ENCODE results near the gene PDE7B. TPM values are rescaled to one million over a fixed set of nuclear protein-coding genes. Genes with fewer than 3 reads are reported as not detected.

Gene PDE7B
- total RNA-seq, 3 donors from 2014 or later (not counting 1 experiment from before 2014, with no cell fraction given), result 0.14 to 0.18 TPM; not detected in 1

DNA sequence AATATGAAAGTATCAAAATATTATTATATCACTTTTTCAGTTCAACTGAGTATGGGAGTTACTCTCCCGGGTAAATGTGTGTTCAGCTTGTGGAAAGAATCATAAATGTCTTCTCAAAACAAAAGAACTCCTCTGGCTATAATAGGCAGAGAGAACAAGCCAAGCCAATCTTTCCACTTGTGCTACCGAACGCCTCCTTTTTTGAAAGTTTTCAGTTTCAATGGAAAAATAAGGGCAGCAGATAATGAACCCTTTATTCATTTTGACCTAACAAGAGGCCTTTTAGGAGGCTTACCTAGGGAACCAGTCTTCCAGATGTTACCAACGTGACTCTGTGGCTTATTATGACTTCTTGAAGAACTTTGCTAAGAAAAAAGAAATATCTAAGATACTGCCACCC is 67.5 kb downstream of the PDE7B start:
- H3K36me3 Mint-ChIP-seq, result no peaks in the 10 kb centered on the region
- DNase-seq, result no peak
- intact Hi-C loops (cut with micrococcal nuclease), result no loop called here
- Histone ChIP-seq H3K27ac (ENCODE audit: low read length) (no peak overlapping the region), H3K9me3 (ENCODE audit: control insufficient read depth, insufficient read depth, low read length) (no peaks in the 10 kb centered on the region), H3K4me1 (ENCODE audit: control insufficient read depth, insufficient read depth, low read length) (no peaks in the 10 kb centered on the region), H3K27me3 (ENCODE audit: control insufficient read depth, insufficient read depth, low read length) (peaks cover 2% of the 10 kb centered on the region), H3K4me3 (ENCODE audit: low read length) (no peak overlapping the region), H3K36me3 (ENCODE audit: control insufficient read depth, insufficient read depth, low read length) (no peaks in the 10 kb centered on the region)
- peaks cover 6 to 29% of the 10 kb centered on the region in 2 donors for H3K27me3 Mint-ChIP-seq (ENCODE audit: low read depth in 2 of 2)
- no peak overlapping the region for H3K4me3 Mint-ChIP-seq
- H3K9me3 Mint-ChIP-seq, result no peaks in the 10 kb centered on the region
- WGBS (ENCODE audit: insufficient coverage), result 87% methylated on average over 3 of the region's 4 CpGs
- no peaks in the 10 kb centered on the region for H3K4me1 Mint-ChIP-seq
- no peak overlapping the region for H3K27ac Mint-ChIP-seq
- ATAC-seq, result no peak
- TF ChIP-seq, protein P1, sequence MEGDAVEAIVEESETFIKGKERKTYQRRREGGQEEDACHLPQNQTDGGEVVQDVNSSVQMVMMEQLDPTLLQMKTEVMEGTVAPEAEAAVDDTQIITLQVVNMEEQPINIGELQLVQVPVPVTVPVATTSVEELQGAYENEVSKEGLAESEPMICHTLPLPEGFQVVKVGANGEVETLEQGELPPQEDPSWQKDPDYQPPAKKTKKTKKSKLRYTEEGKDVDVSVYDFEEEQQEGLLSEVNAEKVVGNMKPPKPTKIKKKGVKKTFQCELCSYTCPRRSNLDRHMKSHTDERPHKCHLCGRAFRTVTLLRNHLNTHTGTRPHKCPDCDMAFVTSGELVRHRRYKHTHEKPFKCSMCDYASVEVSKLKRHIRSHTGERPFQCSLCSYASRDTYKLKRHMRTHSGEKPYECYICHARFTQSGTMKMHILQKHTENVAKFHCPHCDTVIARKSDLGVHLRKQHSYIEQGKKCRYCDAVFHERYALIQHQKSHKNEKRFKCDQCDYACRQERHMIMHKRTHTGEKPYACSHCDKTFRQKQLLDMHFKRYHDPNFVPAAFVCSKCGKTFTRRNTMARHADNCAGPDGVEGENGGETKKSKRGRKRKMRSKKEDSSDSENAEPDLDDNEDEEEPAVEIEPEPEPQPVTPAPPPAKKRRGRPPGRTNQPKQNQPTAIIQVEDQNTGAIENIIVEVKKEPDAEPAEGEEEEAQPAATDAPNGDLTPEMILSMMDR (IDR thresholded peaks at IDR 0.05), result no peak

DNA sequence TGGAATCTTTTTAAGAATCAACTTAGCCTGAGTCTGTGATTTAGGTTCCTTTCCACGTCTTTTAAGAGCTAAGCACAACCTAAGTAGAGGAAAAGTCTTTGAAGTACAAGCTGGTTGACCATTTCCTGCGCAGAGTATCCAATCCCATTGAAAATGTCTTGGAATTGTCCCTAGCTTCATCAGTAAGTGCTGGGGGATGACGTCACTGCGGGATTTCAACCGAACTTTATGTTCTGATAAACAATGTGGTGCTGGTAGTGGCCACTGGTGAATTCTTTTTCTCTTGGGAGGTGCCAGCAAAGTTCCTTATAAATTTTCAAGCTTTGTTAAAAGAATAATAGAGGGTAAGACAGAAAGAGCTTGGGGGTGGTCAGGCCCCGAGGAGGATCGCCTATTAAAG is 69.2 kb downstream of the PDE7B start:
- WGBS (ENCODE audit: insufficient coverage), result 93% methylated on average over 7 of the region's 7 CpGs
- H3K4me3 Mint-ChIP-seq, result no peak overlapping the region
- Histone ChIP-seq H3K36me3 (ENCODE audit: control insufficient read depth, insufficient read depth, low read length) (no peaks in the 10 kb centered on the region), H3K9me3 (ENCODE audit: control insufficient read depth, insufficient read depth, low read length) (no peaks in the 10 kb centered on the region), H3K4me1 (ENCODE audit: control insufficient read depth, insufficient read depth, low read length) (no peaks in the 10 kb centered on the region), H3K4me3 (ENCODE audit: low read length) (no peak overlapping the region), H3K27me3 (ENCODE audit: control insufficient read depth, insufficient read depth, low read length) (peaks cover 2% of the 10 kb centered on the region), H3K27ac (ENCODE audit: low read length) (no peak overlapping the region)
- H3K9me3 Mint-ChIP-seq, result no peaks in the 10 kb centered on the region
- no peaks in the 10 kb centered on the region for H3K36me3 Mint-ChIP-seq
- ATAC-seq (no peak), DNase-seq (no peak)
- no peaks in the 10 kb centered on the region for H3K4me1 Mint-ChIP-seq
- TF ChIP-seq, protein P1 (IDR thresholded peaks at IDR 0.05), result no peak
- no peak overlapping the region for H3K27ac Mint-ChIP-seq
- peaks cover 6 to 29% of the 10 kb centered on the region in 2 donors for H3K27me3 Mint-ChIP-seq (ENCODE audit: low read depth in 2 of 2)
- intact Hi-C loops (cut with micrococcal nuclease), result no loop called here

DNA sequence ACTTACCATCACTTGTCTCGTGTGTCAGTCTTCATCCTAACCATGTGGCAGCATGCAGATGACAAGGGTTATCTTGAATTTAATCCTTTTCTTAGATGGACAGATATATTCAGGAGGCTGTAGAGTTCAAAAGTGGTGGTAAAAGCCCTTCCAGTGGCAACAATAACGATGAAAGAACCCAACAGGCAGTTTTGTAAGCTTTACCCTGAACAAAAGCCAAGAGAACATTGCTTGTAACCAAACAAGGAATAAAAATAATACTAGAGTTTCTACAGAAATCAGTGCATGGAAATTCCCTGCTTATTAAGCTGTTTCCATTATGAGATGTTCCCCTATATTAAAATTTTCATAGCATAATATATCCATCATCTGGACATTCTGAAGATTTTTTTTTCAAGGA is 69.7 kb downstream of the PDE7B start:
- DNase-seq (no peak), ATAC-seq (no peak)
- TF ChIP-seq, protein P1 (IDR thresholded peaks at IDR 0.05), result no peak
- Mint-ChIP-seq H3K36me3 (no peaks in the 10 kb centered on the region), H3K27ac (no peak overlapping the region), H3K27me3 (ENCODE audit: low read depth in 2 of 2) (peaks cover 6 to 29% of the 10 kb centered on the region in 2 donors), H3K9me3 (no peaks in the 10 kb centered on the region), H3K4me3 (no peak overlapping the region), H3K4me1 (no peaks in the 10 kb centered on the region)
- Histone ChIP-seq H3K27ac (ENCODE audit: low read length) (no peak overlapping the region), H3K36me3 (ENCODE audit: control insufficient read depth, insufficient read depth, low read length) (no peaks in the 10 kb centered on the region), H3K9me3 (ENCODE audit: control insufficient read depth, insufficient read depth, low read length) (no peaks in the 10 kb centered on the region), H3K4me3 (ENCODE audit: low read length) (no peak overlapping the region), H3K4me1 (ENCODE audit: control insufficient read depth, insufficient read depth, low read length) (no peaks in the 10 kb centered on the region), H3K27me3 (ENCODE audit: control insufficient read depth, insufficient read depth, low read length) (peaks cover 2% of the 10 kb centered on the region)
- 80% methylated on average over 1 of the region's 2 CpGs for WGBS (ENCODE audit: insufficient coverage)
- intact Hi-C loops (cut with micrococcal nuclease), result no loop called here

DNA sequence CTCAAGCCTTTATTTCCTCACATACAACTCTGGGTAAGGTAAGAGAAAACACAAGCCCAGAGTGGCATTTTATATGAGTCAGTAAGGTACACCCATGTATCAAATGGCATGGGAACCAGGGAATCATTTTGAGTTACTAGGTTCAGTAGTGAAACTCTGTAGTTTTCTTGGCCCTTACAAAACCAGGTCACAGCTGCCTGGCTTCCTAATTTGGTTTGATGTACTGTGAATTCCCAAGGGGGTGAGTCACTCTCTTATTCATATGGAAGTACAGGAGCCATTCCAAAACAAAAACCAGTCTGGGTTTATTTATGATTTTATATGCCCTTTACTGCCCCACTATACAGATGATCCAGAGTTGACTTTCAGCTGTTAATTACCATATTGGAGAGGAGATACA is 70.7 kb downstream of the PDE7B start:
- Mint-ChIP-seq H3K4me1 (no peaks in the 10 kb centered on the region), H3K9me3 (no peaks in the 10 kb centered on the region), H3K36me3 (no peaks in the 10 kb centered on the region), H3K27me3 (ENCODE audit: low read depth in 2 of 2) (peaks cover 6 to 34% of the 10 kb centered on the region in 2 donors), H3K4me3 (no peak overlapping the region), H3K27ac (no peak overlapping the region)
- Histone ChIP-seq H3K4me1 (ENCODE audit: control insufficient read depth, insufficient read depth, low read length) (no peaks in the 10 kb centered on the region), H3K27me3 (ENCODE audit: control insufficient read depth, insufficient read depth, low read length) (peaks cover 2% of the 10 kb centered on the region), H3K27ac (ENCODE audit: low read length) (no peak overlapping the region), H3K36me3 (ENCODE audit: control insufficient read depth, insufficient read depth, low read length) (no peaks in the 10 kb centered on the region), H3K9me3 (ENCODE audit: control insufficient read depth, insufficient read depth, low read length) (no peaks in the 10 kb centered on the region), H3K4me3 (ENCODE audit: low read length) (no peak overlapping the region)
- intact Hi-C loops (cut with micrococcal nuclease), result no loop called here
- DNase-seq, result no peak
- TF ChIP-seq, protein P1 (IDR thresholded peaks at IDR 0.05), result no peak
- ATAC-seq, result no peak

Measured in natural killer cell (primary cell).